GM19395 (cell line): ENCODE measurements around the gene PITX3.

Experiments
- ATAC-seq: cut with Tn5 transposase; IDR thresholded peaks from one replicate; pipeline ENCODE4 v1.9.1; 2021; ENCODE audit warnings: mild to moderate bottlenecking, moderate library complexity; ENCODE audit not compliant: unreplicated experiment

Gene PITX3

GRCh38 chr10:102185811-102186527 lies 55.3 kb downstream of the PITX3 start:
- ATAC-seq, result no peak

DNA sequence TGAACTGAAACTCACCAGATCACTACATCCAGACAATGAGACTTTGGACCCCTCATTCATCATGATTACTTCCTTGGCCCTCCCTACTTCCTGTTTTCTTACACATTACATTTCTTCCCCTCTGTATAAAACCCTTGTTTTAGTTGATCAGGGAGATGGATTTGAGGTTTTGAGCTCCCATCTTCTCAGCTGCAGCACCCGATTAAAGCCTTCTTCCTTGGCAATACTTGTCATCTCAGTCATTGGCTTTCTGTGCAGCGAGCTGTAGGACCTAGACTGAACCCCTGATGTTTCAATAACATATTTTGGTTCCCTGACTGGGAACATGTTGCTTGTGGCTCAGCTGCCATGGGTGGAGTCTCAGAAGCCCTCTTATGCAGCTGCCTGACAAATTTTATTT lies 56.0 kb downstream of the PITX3 start:
- no peak for ATAC-seq

DNA sequence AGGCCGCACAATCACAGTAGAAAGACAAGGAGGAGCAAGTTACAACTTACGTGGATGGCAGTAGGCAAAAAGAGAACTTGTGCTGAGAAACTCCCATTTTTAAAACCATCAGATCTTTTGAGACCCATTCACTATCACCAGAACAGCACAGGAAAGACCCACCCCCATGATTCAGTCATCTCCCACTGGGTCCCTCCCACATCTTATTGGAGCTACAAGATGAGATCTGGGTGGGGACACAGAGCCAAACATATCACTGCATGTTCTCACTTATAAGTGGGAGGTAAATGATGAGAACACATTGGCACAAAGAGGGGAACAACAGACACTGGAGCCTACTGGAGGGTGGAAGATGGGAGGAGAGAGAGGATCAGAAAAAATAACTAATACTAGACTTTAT lies 56.7 kb downstream of the PITX3 start:
- ATAC-seq, result no peak
